Measurements from ENCODE around the gene ST3GAL3.

ST3GAL3 gene

GRCh38 chr1:43942411-43942810 is 235.1 kb downstream of the ST3GAL3 start:
- H4K20me1 ChIP-seq (ENCODE audit: insufficient read depth, low read length): no peaks in the 10 kb centered on the region
- H3K27me3 ChIP-seq (ENCODE audit: insufficient read depth, low read length, poor library complexity): no peaks in the 10 kb centered on the region
- peaks cover 23% of the 10 kb centered on the region for H3K4me1 ChIP-seq (ENCODE audit: insufficient read depth, low read length)
- H3K36me3 ChIP-seq (ENCODE audit: insufficient read depth, low read length): no peaks in the 10 kb centered on the region; the same call in 1 of the 2 replicates
- H3K9ac ChIP-seq (ENCODE audit: low read depth, low read length): no peak overlapping the region
- peaks cover 26% of the 10 kb centered on the region for H3K79me2 ChIP-seq (ENCODE audit: insufficient read depth, low read length)
- ATAC-seq (ENCODE audit: insufficient read depth, low read depth) (no peak), DNase-seq (no peak)
- no peaks in the 10 kb centered on the region for H3K9me3 ChIP-seq (ENCODE audit: insufficient read depth, low read length, severe bottlenecking)
- H3K4me2 ChIP-seq (ENCODE audit: insufficient read depth, low read length): no peak overlapping the region
- no peak for TF ChIP-seq CTCF (IDR thresholded peaks at IDR 0.05; ENCODE audit: borderline replicate concordance, extremely low read depth, low read length, poor library complexity, severe bottlenecking)
- H2AFZ ChIP-seq (ENCODE audit: low read depth, low read length): no peak overlapping the region
- no peak overlapping the region for H3K4me3 ChIP-seq (ENCODE audit: low read depth in 1 of 2, low read length in 2 of 2)
- H3K27ac ChIP-seq (ENCODE audit: low read length): no peak overlapping the region

GRCh38 chr1:43944860-43945259 is 237.5 kb downstream of the ST3GAL3 start:
- no peak for ATAC-seq (ENCODE audit: insufficient read depth, low read depth)

GRCh38 chr1:43945674-43946235 is 238.4 kb downstream of the ST3GAL3 start:
- ATAC-seq (ENCODE audit: insufficient read depth, low read depth) (no peak), DNase-seq (no peak)
- Histone ChIP-seq H3K4me2 (ENCODE audit: insufficient read depth, low read length) (peak overlapping the region; percentile 98), H3K27me3 (ENCODE audit: insufficient read depth, low read length, poor library complexity) (no peaks in the 10 kb centered on the region), H3K9me3 (ENCODE audit: insufficient read depth, low read length, severe bottlenecking) (no peaks in the 10 kb centered on the region), H4K20me1 (ENCODE audit: insufficient read depth, low read length) (peaks cover 17% of the 10 kb centered on the region), H3K4me3 (ENCODE audit: low read depth in 1 of 2, low read length in 2 of 2) (peak overlapping the region; percentile 96 to 98), H3K4me1 (ENCODE audit: insufficient read depth, low read length) (peaks cover 39% of the 10 kb centered on the region), H2AFZ (ENCODE audit: low read depth, low read length) (peak overlapping the region; percentile 100), H3K9ac (ENCODE audit: low read depth, low read length) (peak overlapping the region; percentile 92), H3K79me2 (ENCODE audit: insufficient read depth, low read length) (peaks cover 41% of the 10 kb centered on the region), H3K36me3 (ENCODE audit: insufficient read depth, low read length) (peaks cover 19% of the 10 kb centered on the region), H3K27ac (ENCODE audit: low read length) (peak overlapping the region; percentile 99)
- TF ChIP-seq EZH2 (IDR thresholded peaks at IDR 0.05; ENCODE audit: borderline replicate concordance, low read depth, low read length, severe bottlenecking) (no peak), CTCF (IDR thresholded peaks at IDR 0.05; ENCODE audit: borderline replicate concordance, extremely low read depth, low read length, poor library complexity, severe bottlenecking) (no peak)

More at GRCh38 chr1:43944860-43945259, 237.5 kb downstream of the ST3GAL3 start:
- Histone ChIP-seq H3K36me3 (ENCODE audit: insufficient read depth, low read length) (peaks cover 10% of the 10 kb centered on the region), H3K4me1 (ENCODE audit: insufficient read depth, low read length) (peaks cover 39% of the 10 kb centered on the region), H3K4me2 (ENCODE audit: insufficient read depth, low read length) (peak overlapping the region; percentile 98; the same call in 1 of the 2 replicates), H3K9me3 (ENCODE audit: insufficient read depth, low read length, severe bottlenecking) (no peaks in the 10 kb centered on the region), H2AFZ (ENCODE audit: low read depth, low read length) (no peak overlapping the region), H4K20me1 (ENCODE audit: insufficient read depth, low read length) (peaks cover 16% of the 10 kb centered on the region), H3K27me3 (ENCODE audit: insufficient read depth, low read length, poor library complexity) (no peaks in the 10 kb centered on the region), H3K9ac (ENCODE audit: low read depth, low read length) (no peak overlapping the region), H3K79me2 (ENCODE audit: insufficient read depth, low read length) (peaks cover 41% of the 10 kb centered on the region), H3K4me3 (ENCODE audit: low read depth in 1 of 2, low read length in 2 of 2) (peak overlapping the region in 1 of 2 experiments; percentile 5; a peak in 1 of 4 replicates), H3K27ac (ENCODE audit: low read length) (no peak overlapping the region)
- no peak for DNase-seq
- TF ChIP-seq EZH2 (IDR thresholded peaks at IDR 0.05; ENCODE audit: borderline replicate concordance, low read depth, low read length, severe bottlenecking): no peak
- no peak for TF ChIP-seq CTCF (IDR thresholded peaks at IDR 0.05; ENCODE audit: borderline replicate concordance, extremely low read depth, low read length, poor library complexity, severe bottlenecking)

All from DND-41 (cell line).